ENCODE data around the gene CAPN10.
"Not testable (repeated sequence)": the region's sequence is repeated elsewhere in the genome, so short reads cannot be mapped to it uniquely, and the experiment has no call there.

CAPN10 gene

DNA sequence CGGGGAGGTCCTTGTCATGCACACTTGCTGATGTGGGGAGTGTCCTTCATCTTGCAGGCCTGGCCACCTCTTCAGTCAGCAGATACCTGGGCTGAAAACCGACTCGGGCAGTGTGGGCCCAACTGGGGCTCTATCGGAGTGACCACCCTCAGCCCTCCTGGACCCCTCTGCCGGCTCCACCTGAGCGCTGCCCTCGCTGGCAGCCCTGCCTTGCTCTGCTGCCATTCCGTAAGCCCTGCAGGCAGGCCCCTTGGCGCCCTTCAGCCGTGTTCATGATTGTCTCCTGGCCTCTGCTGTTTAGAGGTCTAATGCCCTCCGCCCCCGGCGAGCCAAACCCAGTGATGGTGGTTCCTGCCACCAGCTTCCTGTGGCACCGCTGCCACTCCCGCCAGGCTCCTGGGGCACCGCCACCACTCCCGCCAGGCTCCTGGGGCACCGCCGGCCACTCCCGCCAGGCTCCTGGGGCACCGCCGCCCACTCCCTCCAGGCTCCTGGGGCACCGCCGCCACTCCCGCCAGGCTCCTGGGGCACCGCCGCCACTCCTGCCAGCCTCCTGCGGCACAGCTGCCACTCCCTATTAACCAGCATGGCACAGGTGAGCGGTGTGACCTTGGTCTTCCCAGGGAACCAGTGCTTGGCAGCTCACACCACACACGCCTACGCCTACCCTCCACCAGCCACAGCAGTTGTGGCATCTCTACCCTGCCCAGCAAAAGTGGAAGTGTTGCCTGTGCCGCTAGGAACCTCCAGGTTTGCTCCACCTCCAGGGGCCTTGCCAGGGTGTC, 15.9 kb downstream of the CAPN10 start:
- DNase-seq (ENCODE audit: low read depth in 2 of 2), result no peak

DNA sequence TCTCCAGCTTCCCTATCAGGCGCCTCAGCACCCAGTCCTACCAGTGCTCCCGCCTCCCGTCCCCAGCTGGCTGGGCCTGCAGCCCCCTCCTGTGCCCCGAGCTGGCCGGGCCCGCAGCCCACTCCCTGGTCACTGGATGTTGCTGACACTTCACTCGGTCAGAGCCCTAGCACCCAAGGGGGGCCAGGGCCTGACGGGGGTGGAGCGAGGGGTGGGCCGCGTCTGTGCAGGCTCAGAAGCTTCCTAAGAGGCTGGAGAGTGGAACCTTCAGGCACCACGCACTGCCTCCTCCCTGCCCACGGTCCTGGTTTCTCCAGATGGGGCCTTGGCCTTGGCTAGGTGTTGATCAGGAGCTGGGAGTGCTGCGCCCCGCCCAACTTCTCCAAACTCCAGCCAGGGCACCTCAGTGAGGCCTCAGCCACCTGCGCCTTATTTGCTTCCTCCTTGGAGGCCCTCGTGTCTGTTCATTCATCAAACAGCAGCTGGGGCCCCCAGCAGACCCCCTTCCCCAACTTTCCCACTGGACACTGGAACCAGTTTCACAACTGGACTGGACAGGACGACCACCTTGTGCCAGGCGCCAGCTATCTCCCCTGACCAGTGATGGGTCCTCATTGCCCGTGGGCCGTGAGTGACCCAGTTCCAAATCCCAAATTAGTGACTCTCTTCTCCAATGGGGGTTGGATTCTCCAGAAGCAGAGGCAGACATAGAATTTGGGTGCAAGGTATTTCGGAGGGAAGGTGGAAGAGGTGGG, 16.7 kb downstream of the CAPN10 start:
- DNase-seq (ENCODE audit: low read depth in 2 of 2), result no peak

DNA sequence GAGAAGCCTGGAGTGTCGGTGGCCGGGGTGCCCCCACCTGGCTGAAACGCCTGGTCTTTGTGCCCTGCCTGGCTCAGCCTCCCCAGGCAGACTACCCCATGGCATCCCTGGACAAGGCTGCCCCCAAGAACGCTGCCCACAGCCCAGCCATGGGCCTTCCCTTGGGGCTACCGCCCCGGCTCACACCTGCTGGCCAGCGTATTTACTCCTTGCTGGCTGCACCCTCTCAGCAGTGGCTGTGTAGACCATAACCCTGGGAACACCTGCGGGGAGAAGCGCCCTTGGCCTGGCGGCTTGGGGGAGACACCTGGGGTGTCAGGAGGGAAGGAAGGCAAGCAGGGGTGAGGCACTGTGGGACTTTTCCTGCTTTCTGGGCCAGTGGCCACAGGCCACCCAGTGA, 17.3 kb downstream of the CAPN10 start:
- no peak for DNase-seq (ENCODE audit: low read depth in 2 of 2)

DNA sequence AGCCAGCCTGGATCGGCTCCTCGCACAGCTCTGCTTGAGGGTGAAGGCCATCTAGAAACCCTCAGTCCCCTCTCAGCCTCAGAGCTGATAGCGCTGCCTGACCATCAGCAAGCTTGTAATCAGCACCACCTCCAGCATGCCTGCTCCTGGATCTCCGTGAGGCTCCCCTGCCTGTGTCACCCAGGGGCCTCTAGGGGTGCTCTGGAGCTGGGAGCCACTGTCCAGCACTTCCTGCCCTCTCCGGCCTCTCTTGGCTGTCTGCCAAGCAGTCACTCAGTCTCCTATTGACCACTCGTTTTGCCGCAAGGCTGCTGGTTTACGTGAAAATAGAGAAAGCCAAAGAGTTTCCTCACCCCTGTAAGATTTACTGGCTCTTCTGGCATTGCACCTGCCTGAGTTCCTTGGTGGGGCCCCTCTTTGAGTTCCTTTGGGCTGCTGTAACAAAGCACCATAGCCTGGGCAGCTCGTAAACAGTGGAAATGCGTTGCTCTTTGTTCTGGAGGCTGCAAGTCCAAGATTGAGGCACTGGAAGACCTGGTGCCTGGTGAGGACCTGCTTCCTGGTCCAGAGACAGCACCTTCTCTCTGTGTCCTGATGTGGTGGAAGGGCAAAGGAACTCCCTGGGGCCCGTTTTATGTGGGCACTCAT, 17.9 kb downstream of the CAPN10 start:
- DNase-seq (ENCODE audit: low read depth in 2 of 2), result no peak

DNA sequence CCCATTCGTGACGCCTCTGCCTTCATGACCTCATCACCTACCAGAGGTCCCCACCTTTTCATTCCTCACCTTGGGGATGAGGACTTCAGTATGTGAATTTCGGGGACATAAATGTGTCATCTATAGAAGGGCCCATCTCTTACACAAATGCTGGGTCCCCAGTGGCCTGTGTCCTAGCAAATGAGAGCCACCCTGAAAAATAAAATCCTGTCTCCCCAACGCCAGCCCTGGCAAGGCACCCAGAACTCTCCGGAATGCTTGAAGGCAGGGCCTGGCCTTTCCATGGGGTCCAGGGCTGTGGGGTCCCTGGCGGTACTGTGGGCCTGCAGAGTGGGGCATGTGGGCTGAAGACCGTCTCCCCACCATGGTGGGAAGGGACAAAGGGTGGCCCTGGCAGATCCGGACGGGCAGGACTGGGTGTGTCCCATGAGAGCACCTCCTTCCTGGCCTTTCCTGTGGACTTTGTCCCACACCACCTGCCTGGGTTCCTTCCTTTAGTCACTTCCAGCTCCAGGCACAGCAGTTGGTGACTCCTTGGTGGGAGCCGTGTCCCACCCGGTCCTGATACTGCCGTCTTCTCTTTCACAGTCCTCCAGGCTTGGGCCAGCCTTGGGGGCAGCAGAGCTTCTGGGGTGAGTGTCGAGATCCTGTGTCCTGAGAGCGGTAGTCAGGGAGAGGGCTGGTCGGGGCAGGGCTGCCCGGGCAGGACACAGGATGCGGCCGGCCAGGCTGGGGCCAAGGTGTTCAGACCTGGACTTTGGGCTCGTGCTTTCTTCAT, 18.6 kb downstream of the CAPN10 start:
- no peak for DNase-seq (ENCODE audit: low read depth in 2 of 2)

DNA sequence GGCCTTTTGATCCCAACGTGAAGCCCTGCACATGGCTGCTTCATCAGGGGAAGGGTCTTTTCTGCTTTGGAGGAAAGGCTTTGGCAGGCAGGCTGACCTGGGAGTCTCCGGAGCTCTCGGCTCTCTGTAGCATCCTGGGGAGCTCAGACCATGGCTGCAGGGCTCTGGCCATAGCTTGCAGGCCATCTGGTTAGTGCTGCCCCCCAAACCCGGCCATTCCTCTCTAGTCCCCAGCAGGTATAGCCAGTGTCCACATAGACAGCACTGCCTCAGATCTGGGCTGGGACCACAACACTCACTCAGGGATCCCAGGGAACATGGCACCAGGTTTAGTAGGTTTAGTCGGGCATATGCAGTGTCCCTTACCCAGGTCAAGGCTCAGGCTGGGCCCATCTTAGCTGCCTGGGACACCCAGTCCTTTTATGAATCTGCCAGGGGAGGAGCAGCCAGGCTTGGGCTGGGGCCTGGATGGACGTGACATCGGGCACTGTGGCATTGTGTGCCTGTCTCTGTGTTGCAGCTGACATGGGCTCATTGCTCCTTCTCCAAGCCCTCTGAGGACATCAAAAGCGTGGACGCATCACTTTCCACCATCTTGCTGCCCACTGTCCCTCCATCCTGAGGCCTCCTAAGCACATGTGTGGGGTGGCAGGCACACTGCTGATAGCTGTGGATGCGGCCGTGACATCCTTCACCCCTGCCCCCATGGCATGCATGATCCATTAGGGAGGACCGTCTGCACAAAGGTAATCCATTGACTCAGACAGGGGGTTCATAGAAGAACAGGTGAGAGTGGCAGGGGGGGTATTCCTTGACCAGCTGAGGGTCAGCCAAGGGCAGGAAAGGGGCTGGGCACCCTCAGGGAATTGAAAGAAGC, 19.6 kb downstream of the CAPN10 start:
- DNase-seq (ENCODE audit: low read depth in 2 of 2), result no peak

DNA sequence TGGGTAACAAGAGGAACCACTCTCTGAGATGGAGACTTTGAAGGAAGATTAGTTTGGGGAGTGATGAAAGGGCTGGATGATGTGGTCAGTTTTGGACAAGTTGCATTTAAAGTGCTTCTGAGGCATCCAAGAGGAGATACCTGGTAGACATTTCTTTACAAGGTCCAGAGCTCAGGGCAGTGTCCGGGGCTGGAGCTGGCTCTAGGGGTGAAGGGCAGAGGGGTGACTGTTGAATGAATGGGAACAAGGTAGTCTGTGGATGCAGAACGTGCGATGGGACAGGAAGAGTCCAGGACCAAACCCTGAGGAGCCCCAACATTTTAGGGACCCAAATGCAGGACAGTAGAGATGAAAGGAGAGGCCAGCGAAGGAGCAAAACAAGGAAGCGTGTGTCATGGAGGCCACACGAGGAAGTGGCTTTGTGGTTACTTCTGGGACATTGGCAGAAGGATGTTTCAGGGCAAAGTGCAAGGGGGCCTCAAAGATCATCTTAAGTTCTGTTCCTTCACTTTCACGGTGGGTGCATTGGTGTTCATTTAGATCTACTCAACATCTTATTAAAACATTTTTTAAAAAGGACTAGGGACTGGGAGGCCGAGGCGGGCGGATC, 25.2 kb downstream of the CAPN10 start:
- DNase-seq (ENCODE audit: low read depth in 2 of 2), result no peak

DNA sequence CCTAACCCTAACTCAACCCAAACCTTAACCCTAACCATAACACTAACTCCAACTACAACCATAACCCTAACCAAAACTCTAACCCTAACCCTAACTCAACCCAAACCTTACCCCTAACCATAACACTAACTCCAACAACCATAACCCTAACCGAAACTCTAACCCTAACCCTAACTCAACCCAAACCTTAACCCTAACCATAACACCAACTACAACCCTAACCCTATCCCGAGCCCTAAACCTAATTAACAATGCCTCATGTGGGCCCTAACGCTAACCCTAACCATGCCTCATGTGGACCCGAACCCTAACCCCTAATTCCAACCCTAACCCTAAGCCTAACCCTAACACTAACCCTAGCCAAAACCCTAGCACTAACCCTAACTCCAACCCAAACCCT, 27.2 kb downstream of the CAPN10 start:
- no peak for DNase-seq (ENCODE audit: low read depth in 2 of 2)

DNA sequence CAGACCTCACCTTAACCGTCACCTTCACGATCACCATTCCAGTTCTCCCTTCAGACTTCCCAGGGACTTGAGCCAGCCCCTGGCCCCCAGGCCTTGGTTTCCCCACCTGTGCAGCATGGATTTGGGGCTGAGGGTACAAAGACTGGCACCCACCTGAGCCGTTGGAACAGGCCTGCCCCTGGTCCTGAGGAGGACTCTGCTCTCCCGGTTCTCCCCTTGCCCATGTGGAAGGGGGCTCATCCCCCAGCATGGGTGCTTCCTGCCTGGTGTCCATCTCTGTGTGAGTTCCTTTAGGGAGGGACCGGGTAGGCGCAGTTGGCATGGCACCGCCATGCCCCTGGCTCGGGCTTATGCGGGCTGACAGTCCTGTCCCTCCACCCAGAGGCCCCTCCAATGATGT, 27.9 kb downstream of the CAPN10 start:
- no peak for DNase-seq (ENCODE audit: low read depth in 2 of 2)

DNA sequence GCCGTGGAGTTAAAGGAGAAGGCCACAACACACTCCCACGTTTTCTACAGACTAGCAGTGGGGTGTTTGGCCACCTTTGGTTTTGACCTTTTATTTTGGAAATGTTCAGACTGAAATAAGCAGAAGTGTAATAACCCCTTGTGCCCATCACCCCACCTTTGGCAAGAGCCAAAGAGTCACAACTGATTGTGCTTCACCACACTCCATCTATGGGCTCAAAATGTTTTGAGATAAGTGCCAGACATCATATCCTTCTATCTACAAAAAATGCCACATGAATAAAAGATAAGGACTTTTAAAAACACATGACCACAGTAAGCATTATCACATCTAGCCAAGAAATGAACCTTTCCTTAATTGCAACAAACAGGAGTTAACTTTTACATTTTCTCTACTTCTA, 28.9 kb downstream of the CAPN10 start:
- no peak for DNase-seq (ENCODE audit: low read depth in 2 of 2)

DNA sequence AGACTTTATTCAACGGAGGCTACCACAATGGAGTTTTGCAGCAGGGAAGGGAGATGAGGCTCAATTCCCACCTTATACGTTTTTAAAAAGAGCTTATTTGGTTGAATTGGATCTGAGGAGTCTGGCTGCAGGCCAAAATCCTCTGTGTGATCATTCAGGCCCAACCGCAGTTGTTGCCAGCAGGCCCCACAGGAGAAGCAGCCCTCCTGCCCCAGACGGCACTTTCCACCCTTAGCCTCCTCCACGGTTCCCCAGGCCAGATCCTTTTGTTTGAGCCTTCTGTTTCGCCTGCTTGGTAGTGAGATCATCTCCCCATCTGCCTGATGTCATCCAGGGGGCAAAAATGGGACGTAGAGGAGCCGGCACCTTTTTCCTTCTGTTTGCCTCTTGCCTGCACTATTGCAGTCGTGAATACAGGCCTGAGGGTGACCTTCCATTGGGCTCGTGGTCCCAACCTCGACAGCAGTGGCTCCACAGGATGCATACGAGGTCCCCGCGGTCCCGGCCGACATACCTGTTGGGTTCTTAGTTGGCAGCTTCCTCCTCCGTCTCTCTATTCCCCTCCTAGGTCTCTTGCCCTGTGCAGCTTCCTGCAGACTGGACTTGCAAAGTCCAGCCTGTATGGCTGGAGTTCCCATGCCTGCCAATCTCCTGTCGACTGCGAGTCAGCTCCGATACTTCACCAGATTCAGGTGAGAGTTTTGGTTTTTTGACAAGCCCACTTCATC, 29.4 kb downstream of the CAPN10 start:
- no peak for DNase-seq (ENCODE audit: low read depth in 2 of 2)

DNA sequence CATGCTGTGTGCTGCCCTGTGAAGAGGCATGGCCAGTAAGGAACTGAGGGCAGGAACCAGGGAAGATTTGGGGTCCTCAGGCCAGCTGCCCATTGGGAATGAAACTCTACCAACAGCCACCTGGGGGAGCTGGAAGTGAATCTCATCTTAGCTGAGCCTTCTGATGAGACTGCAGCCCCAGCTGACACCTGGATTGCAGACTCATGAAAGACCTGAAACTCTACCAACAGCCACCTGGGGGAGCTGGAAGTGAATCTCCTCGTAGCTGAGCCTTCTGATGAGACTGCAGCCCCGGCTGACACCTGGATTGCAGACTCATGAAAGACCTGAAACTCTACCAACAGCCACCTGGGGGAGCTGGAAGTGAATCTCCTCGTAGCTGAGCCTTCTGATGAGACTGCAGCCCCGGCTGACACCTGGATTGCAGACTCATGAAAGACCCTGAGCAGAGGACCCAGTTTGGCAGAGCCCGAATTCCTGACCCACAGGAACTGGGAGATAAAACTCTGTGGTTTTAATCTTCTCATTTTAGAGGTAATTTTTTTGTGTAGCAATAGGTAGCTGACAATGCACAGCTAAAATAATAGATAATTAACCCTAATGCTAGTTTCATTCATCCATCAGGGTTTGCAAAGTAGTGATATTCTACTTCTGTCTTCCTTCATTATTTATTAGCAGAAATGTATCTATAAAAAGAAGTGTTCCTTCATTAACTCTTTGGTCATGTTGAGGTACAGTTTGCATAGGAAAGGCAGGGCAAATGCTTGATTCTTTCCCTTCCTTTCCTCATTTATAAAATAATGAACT, 30.5 kb downstream of the CAPN10 start:
- DNase-seq (ENCODE audit: low read depth in 2 of 2), result not testable (repeated sequence)

DNA sequence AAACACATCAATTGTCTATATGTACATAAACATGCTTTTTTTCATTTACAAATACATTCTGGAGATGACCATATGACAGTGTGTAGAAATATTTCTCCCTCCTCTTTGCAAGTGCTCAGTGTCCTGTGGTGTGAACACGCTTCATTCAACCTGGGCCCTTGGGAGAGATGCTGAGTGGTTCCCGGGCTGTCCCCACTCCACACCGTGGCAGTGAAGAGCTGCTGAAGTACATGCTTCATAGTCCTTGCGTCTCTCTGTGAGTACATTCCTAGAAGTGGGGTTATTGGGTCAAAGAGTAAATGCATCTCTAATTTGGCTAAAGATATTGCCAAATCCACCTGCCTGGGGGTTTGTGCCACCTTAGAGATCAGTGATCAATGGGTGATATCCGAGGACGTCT, 32.2 kb downstream of the CAPN10 start:
- DNase-seq (ENCODE audit: low read depth in 2 of 2), result no peak

DNA sequence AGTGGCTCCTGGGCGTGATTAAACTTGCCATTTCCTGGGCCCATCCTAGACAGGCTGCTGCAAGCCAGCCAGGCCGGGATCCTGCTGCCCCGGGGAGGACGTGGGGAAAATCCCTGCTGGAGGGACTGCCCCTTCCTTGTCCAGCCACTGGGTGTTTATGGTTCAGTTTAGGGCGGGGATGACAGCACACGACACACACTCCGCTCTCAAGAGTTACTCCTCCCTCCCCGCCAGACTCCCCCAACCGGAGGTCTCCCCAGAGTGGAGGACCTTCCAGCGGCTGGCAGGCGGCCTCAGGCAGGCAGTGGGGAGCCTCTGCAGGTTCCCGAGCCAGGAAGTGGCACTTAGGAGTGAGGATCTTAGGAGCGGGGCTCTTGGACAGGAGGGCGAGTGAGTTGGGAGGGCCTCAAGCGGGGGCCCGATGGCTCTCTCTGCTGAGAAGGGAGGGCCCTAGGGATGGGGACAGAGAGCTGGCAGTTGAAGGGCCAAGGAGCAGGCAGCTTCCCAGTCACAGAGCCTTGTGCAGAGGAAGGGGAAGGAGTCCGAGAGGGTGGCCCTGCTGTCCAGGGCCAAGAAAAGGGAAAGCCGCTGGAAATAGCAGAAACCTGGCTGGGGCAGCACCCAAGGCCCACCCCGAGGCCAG, 33.1 kb downstream of the CAPN10 start:
- DNase-seq (ENCODE audit: low read depth in 2 of 2), result no peak

DNA sequence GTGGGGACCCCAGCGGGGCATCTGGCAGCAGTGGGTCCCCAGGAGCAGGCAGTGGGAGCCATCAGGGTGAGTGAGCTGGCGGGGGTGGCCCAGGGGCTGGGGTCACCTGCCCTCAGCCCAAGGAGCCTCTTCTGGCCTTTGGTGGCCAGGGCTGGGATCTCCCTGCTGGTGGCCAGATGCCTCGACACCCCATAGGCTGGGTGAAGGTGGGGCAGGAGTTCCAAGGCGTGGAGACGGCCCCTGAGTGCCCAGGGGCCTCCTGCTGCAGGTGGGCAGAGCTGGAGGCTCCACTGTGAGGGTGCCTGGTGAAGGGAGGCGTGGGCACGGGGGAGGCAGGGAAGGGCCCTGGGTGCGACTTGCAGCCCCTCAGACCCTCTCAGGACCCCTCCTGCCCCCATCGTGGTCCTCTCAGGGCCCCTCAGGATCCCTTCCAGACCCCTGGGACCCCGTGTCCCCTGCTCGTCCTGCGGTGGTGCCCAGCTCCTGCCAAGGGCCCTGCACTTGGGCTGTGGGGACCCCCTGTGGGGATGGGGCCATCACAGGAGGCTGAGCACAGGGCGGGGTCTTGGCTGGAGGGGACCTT, 33.7 kb downstream of the CAPN10 start:
- no peak for DNase-seq (ENCODE audit: low read depth in 2 of 2)

DNA sequence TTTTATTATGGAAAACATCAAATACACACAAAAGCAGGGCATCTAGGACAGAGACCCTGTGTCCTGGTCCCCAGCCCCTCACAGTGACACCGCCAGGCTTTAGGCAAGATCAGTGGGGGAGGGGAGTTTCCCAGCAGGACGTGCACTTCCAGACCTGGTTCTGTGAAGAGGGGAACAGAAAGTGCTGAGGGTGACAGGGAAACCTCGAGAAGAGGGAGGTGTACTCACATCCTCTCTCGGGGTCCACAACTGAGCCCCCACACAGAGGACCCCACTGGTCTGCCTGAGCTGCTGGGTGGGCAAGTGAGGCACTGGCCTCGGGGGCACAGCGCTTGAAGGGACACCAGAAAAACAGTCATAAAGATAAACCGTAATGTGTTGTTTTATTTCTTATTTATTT, 34.3 kb downstream of the CAPN10 start:
- DNase-seq (ENCODE audit: low read depth in 2 of 2), result no peak

DNA sequence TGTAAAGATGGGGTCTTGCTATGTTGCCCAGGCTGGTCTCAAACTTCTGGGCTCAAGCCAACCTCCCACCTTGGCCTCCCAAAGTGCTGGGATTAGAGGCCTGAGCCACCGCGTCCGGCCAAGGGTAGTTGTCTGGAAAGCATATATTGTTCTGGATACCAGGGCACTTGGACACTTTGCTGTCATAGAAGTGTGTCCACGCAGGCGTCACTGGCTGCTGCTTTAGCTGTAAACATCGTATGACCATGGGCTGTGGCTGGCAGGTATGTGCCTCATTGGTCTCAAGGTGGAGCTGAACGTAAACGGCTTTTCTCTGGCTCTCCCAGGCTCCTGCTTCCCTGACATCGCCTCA, 35.5 kb downstream of the CAPN10 start:
- DNase-seq (ENCODE audit: low read depth in 2 of 2), result no peak

DNA sequence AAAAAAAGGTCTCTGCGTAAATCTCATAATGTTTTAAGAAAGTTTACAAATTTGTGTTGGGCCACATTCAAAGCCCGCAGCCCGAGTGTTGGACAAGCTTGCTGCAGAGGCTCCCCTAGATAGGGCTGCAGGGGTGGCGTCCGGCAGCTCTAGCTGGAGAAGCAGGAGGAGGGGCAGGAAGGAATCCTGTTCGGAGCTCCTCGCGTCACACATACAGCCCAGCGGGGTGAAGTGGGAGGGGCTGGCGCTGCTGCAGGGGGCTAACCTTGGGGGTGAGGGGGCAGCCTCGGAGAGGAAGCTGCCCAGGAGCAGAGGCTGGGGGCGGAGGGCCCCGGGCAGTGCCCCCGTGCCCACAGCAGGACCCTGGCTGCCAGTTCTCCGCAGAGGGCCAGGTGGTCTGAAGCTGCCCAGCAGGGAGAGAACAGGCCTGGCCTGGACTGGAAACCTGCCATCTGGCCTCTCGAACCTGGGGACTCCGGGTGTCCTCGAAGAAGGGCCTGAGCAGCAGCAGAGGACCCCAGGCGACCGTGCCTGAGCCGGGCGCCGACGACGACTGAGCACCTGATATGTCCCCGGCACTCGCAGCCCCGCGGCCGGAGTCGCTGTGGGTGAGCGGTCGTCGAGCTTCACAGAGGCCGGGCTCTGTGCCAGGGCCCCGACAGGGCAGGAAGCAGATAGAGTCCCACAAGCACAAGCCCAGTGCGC, 36.1 kb downstream of the CAPN10 start:
- DNase-seq (ENCODE audit: low read depth in 2 of 2), result peak in 1 of 2 donors; percentile 36
